GM20431 (cell line): ENCODE measurements around the gene SOX12.
"Not testable (repeated sequence)": the region's sequence is repeated elsewhere in the genome, so short reads cannot be mapped to it uniquely, and the experiment has no call there.

Source experiments
- in situ Hi-C: fragments of 300-500 bp; cut with MseI, MboI; formaldehyde crosslinking; loops from one replicate; pipeline ENCODE4 v1.15.0; 2020; ENCODE audit warnings: low sequenced_read_pairs; ENCODE audit not compliant: unreplicated experiment

SOX12 gene

DNA sequence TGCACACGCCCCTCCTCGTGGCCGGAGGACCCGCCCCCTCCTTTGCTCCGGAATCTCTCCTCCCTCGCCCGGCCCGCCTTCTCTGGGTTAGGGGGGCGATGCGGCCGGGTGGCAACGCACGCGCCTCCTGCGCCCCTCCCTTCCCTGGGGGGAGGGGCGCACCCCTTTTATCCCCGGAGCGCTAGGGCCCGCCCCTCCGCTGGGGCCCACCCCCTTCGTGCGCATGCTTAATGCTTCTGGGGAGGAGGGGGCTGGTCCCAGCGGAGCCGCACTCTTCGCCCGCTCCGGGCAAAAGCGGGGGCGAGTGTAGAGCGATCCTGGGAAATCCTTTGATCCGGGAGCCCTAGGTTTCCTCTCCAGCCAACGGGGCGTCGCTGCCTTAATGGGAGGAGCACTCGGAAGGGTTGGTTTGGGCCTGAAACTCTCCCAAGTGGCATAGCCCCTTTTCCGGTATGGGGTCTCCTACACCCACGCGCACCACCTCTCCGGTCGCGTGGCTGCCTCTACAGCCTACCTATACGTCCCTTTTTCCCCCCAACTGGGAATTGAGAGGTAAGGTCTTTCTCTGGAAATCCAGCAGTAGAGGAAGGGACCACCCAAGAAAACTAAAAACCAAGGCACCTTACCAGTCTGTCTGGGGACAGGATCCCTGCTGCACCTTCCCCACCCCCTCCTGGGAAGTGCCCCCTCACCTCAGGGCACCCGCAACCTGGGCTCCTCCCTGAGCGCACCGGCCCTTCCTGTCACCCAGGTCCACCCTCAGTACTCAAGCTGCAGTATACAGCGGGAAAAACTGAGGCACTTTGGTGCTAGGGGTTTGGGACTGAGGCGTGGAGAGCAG is 2.1 kb downstream of the SOX12 start:
- in situ Hi-C loops, result no loop called here

DNA sequence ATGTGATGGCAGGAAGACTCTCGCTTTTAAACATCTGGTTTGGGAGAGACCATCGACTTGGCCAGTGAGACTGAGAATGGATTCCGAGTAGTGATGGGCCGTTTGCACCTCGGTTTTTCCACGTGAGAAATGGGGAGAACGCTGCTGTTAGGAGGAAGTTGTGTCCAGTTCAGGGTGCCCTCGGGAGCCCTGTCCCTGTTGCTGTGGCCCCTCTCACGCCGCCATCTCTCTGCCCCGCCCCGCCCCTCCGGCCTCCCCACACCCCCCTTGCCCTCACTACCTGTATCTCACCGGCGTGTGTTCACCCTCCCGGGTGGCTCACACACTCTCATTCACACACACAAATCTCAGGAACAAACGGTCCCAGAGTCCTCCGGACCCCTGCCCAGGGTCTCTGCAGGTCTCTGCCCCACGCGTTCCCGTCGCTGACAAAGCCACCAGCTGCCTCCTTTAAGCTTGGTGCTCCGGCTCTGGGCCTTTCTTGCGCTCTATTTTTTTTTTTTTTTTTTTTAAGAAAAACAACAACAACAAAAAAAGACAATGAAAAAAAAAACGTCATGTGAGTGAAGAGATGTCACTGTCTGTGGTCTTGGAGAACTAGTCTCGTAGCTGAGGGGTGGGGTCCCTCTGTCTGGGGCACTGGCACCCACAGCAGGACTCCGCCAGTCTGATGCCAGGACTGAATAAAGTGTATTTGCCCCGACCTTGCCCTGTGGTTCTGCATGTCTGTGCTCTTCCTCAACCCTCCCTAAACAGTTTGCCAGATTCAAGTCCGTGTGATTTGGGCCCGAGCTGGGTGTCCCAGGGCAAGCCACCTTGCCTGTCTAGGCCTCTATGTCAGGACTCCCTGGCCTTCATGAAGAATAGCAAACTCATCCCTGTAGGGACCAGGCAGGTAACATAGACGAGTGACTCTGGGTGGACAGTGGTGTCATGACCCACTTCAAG is 2.9 kb downstream of the SOX12 start:
- in situ Hi-C loops, result no loop called here

DNA sequence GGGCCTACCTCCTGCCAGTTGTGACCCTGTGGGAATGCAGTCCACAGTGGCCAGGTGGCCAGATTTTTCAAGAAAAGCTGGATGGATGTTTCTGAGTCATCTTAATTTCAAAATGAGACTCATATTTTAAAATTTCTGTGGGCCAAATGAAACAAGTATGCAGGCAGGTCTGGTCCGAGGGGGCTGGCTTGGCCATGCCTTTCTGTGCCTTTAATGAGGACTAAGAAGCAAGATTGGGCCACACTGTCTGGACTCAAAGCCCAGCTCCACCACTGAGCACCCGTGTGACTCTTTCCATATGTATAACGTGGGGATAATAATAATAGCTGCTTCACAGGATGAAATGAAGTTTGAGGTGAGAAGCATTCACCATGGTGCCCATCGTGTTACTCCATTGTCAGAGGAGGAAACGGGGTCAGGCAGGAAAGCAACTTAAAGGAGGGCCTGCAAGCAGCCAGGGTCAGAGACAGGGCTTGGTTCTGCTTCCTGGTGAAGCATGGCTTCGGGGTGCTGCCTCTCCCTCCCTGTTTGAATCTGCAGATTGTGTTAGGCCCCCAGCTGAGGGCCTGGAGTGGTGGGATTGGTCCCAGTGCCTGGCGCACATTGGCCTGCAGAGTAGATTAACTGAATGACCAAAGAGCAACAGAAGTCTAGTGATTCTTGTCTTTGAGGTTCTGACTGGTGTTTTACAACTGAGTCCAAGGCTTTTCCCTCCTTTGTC is 3.8 kb downstream of the SOX12 start:
- in situ Hi-C loops, result no loop called here

DNA sequence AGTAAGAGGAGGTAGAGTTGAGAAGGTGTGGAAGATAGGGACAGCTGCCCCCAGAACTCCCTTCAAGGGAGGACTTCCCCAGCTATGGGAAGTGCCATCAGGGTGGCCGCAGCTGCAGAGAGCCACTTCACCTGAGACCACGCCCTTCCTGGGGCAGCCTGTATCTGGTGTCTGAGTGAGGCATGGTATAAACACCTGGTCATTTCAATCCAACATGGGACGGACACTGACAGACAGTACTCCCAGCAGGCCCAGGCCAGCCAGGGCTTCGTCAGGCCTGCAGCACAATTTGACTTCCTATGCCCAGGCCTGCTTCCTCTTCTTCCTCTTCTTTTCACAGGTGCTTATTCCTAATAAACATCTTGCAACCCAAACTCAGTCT is 4.5 kb downstream of the SOX12 start:
- in situ Hi-C loops, result no loop called here

DNA sequence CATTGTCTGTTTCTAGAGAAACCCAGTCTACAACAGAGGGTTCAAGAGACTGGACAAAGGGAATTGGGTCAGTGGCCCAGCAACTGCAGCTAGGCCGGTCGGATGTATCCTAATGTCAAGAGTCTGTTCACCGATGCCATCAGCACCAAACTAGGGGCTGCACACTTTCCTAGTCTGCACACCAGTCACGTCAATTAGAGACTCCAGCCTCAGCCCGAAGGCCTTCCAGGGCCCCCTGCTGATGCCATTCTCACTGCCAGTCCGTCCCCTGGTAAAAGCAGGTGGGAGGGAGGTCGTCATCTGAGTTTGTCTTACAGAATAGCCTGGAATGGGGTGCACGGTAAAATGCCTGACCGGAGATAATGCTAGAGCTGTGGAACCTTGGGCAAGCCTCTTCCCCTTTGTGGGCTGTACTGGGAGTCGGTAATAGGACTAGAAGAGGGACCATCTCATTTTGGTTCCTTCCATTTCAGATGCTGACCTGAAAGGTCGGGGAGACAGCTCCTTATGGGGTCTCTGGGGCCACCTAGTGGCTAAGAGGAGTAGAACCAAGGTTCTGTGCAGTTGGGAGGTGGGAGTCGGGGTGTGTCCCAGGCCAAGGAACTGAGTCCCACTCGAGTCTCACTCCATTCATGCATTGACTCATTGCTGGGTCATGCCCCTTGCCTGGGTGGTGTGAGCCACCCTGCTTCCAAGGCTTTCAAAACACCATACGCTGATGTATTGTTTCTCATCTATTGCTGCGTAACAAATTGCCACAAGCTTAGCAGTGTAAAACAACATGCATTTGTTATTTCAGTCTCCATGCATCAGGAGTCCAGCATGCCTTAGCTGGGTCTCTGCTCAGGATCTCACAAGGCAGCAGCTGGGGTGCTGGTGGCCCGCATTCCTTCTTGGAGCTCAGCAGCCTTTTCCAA is 5.1 kb downstream of the SOX12 start:
- in situ Hi-C loops, result no loop called here

DNA sequence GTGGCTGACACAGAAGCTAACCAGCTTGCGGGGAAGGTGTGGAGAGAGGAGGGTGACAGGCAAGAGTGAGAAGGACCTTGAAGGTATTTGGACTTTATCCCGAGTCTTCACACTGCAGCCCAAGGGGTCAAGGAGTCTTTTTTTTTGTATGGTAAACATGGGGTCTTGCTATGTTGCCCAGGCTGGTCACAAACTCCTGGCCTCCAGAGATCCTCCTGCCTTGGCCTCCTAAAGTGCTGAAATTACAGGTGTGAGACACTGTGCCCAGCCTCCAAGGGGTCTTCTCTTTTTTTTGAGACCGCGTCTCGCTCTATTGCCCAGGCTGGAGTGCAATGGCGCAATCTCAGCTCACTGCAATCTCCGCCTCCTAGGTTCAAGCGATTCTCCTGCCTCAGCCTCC is 9.2 kb downstream of the SOX12 start:
- in situ Hi-C loops, result no loop called here

DNA sequence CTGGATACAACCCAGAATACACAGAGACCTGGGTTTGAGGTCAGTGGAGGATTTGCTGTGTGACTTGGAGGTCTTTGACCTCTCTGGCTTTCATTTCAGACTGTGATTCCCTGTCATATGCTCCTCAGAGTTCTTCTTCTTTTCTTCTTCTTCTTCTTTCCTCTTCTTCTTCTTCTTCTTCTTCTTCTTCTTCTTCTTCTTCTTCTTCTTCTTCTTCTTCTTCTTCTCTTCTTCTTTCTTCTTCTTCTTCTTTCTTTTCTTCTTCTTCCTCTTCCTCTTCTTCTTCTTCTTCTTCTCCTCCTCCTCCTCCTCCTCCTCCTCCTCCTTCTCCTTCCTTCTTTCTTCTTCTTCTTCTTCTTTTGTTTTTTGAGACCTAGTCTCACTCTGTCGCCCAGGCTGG is 10.7 kb downstream of the SOX12 start:
- in situ Hi-C loops, result not testable (repeated sequence)

DNA sequence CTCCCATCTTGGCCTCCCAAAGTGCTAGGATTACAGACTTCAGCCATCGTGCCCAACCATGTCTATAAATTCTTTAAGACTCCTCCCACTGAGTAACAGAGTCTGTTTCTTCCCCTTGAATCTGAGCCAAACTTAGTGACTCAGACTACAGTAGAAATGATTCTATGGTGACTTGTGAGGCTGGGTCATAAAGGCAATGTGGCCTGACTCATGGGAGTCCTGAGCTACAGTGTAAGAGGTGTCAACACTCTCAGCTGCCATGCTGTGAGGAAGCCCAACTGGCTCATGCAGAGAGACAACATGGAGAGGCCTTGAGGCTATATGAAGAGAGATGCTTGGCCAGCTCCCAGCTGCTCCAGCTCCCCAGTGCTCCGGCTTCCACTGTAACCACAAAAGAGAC is 16.3 kb downstream of the SOX12 start:
- in situ Hi-C loops, result no loop called here

DNA sequence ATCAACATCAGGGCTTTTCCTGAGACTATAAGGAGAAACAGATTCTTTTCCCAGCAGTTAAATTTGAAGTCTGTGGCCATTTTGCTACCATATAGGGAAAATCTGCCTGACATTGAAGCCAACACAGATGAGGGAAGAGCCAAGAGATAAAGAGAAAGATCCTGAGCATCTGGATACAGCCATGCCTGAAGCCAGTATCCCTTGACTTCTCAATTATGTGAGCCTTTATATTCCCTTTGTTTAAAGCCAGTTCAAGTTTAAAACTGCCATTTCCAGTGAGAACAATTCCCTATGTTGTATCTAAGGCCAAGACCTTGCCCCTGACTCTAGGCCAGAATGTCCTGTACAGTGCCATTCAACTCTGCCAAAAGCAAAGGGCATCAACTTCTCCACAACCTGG is 17.8 kb downstream of the SOX12 start:
- in situ Hi-C loops, result no loop called here

DNA sequence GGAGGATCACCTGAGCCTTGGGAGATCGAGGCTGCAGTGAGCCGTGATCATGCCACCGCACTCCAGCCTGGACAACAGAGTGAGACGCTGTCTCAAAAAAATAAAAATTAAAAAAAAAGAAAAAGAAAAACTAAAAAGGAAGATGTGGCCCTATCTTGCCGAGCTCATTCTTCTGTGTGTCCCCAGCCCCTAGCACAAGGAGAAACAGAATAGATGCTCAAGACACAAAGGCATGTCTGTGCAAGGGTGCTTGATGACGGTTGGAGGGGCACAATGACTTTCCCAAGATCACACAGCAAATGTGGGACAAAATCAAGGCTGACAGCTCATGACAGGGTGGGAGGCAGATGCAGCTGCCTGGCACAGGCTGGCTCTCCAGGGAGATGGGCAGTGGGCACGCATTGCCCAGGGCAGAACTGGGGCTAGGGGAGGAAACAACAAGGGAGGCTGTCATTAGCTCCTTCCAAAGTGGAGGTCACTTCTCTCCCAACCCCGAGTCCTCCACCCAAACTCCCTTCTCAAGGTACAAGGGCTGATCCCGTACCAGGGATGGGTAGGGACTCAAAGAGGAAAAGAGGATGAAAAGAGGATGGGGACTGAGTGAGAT is 20.8 kb downstream of the SOX12 start:
- in situ Hi-C loops, result no loop called here

DNA sequence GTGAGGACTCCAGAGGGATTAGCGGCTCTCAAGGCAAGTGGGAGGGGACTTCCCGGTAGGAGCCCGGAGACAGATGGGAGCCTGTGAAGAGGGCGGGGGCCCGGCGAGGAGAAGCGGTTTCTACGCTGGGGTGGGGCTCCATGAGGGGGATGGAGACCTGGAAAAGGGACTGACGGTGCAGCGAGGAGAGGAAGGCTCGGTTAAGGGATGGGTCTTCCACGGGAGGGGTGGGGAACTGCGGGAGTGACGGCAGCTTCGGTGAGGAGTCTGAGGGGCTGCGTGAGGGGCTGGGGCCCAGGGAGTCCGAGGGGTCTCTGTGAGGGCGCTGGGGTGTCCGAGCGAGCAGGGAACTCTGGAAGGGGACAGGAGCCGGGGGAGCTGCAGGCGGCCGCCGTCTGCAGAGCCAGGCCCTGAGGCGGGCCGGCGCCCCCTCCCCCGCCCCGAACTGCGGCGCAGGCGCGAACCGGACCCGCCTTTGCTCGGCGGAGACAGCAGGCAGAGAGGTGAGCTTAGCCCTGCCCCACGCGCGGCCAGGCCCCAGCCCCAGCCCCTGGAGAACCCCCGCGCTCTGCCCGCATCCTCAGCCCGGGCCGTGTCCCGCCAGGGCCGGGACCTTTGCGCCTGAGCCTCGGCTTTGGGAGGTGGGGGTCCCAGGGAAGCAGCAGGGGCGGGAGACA is 21.4 kb downstream of the SOX12 start, which contains the start of gene NRSN2:
Gene NRSN2, plus strand, starts transcription at position 472 of the 677 bp plus-strand sequence. CDS start 2,533 bp downstream, outside the sequence.
- in situ Hi-C loops, result no loop called here

DNA sequence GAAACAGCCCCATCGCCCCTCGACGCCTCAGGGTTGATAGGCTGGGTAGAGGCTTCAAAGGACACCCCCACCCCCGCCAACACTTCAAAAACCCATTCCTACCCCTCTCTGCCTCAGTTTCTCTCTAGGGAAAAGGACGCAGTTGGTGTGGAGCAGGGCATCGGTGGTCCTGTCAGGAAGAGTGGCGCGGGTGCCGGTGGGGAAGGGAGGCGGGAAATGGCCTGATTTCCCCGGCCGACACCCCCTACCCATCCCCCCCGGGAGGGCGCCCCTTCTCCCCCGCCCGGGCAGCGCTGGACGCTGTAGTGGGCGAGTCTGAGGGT is 21.9 kb downstream of the SOX12 start:
- in situ Hi-C loops, result no loop called here

DNA sequence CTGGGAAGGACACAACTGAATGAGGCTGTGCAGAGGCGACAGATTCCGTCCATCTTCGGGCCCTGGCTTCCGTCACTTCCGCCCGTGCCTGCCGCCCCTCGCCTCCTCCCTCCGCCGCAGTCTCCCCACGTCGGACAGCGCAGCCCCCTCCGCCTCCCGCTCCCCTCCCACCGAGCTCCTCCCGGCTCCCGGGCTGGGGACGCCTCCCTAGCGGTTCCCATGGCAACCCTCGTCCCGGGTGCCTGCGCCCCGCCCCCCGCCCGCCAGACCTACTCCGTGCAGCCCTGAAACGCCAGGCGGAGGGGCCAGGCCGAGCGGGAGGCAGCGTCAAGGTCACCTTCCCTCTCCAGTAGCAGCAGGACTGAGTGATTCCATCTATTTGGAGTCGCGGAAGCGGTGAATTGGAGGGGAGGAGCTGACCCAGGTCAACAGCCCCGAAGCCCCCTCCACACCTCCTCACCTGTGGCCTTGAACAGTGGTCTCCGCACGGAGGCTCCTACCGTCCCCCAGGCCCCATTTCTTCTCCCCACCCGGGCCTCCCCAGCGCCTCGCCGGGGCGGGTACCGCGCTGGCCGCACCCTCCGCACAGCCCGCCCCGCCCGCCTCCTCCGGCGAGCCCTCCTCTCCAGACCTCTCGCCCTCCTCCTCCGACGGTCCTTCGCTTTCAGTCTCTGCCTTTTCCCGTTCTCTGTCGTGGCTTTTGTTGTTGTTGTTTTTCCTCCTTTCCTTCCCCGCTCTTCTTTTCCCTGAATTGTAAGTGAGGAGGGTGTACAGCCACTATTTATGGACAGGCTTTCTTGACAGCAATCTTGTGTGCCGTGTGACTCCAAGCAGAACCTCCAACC is 22.5 kb downstream of the SOX12 start:
- in situ Hi-C loops, result no loop called here

DNA sequence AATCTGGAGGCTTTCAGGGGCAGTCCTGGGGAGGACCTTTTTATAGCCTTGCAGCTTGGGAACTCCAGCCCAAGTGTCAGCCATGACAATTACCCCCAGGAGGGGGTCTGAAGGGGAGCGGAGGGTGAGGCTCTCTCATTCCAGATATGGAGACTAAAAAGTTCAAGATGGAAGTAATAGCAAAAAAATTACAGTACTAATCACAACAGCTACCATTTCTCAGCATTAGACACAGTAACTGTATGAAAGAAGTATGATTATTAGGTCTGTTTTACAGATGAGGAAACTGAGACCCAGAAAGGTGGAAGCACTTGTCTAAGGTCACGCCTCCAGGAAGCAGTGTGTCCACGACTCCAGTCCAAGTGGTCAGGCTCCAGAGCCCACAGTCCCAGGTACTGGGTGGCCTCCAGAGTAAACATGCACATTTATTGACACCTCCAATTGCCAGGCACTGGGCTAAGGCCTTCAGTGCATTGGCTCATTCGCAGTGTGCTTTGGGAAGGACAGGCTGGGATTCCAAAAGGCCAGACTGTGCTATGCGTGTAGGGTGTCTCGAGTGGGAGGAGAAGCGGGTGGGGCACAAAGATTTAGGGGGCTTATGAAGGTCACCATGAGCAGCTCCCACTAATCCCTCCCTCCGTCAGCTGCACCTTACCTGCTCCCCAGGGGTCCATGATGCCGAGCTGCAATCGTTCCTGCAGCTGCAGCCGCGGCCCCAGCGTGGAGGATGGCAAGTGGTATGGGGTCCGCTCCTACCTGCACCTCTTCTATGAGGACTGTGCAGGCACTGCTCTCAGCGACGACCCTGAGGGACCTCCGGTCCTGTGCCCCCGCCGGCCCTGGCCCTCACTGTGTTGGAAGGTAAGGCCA is 23.9 kb downstream of the SOX12 start:
- in situ Hi-C loops, result no loop called here

DNA sequence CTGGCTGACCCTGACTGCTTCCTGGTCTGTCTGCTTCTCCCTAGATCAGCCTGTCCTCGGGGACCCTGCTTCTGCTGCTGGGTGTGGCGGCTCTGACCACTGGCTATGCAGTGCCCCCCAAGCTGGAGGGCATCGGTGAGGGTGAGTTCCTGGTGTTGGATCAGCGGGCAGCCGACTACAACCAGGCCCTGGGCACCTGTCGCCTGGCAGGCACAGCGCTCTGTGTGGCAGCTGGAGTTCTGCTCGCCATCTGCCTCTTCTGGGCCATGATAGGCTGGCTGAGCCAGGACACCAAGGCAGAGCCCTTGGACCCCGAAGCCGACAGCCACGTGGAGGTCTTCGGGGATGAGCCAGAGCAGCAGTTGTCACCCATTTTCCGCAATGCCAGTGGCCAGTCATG is 27.8 kb downstream of the SOX12 start:
- in situ Hi-C loops, result loop anchor here (10.0 kb wide), 1 partner anchor 122 kb away; no protein-coding TSS in a partner anchor

DNA sequence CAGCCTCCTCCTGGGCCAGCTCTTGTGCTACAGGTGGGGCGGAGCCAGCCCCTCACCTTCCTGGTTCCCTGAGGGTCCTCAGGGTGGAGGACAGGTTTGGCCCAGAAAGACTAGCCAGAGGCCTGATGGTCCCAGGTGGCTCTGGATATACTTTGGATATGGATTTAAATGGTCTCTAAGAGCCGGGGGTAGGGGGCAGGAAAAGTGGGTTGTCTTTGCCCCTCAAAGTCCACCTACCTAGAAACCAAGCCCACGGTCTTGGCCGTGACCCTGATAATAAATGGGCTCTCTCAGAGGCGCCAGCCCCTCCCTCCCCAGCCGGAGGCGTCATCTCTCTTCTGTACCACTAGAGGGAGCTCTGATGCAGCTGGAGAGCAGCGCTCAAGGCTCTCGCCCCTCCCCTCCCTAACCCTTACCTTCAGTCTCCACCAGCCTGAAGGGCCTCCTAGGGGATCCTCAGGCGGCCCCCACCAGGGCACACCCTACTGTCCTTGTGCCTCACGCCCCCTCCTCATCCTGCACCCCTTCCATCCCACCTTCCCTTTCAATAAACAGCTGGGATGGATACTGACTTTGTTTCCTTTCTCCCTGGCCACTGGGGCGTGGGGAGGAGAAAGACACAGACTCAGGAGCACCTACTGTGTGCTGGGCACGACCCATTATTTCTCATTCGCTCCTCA is 29.1 kb downstream of the SOX12 start:
- in situ Hi-C loops, result loop anchor here (10.0 kb wide), 1 partner anchor 120 kb away; no protein-coding TSS in a partner anchor
